SW 1271 (cell line): Measurements from ENCODE around the gene KLHL18.
"Not testable (repeated sequence)": the region's sequence is repeated elsewhere in the genome, so short reads cannot be mapped to it uniquely, and the experiment has no call there.

Experiments
- DNase-seq, 2 experiments: peaks; one replicate each; lab custom pipeline; 2025; lab: John Stamatoyannopoulos, UW

Gene KLHL18

GRCh38 chr3:47362701-47363100, 80.0 kb downstream of the KLHL18 start:
- DNase-seq = no peak

GRCh38 chr3:47365213-47366153, 82.7 kb downstream of the KLHL18 start:
- no peak for DNase-seq

GRCh38 chr3:47366833-47367232, 84.1 kb downstream of the KLHL18 start:
- no peak for DNase-seq

- no peak for DNase-seq
Measured at GRCh38 chr3:47367631-47368030, 84.9 kb downstream of the KLHL18 start.

- not testable (repeated sequence) for DNase-seq
Measured at GRCh38 chr3:47370020-47370419, 87.3 kb downstream of the KLHL18 start.

- no peak for DNase-seq
Measured at GRCh38 chr3:47370887-47371697, 88.3 kb downstream of the KLHL18 start.

- no peak for DNase-seq
Measured at GRCh38 chr3:47374587-47374986, 91.8 kb downstream of the KLHL18 start.

- DNase-seq = no peak
Measured at GRCh38 chr3:47376393-47376792, 93.6 kb downstream of the KLHL18 start.

- DNase-seq = no peak
Measured at GRCh38 chr3:47377186-47377585, 94.4 kb downstream of the KLHL18 start.

GRCh38 chr3:47378869-47379268, 96.1 kb downstream of the KLHL18 start:
- DNase-seq = no peak

- no peak for DNase-seq
Measured at GRCh38 chr3:47379411-47379899, 96.7 kb downstream of the KLHL18 start.

- no peak for DNase-seq
Measured at GRCh38 chr3:47380026-47380600, 97.4 kb downstream of the KLHL18 start.

GRCh38 chr3:47380601-47381316, 98.0 kb downstream of the KLHL18 start, which contains the start of gene PTPN23:
TSS of gene PTPN23 (plus strand) at chr3:47381021. CDS start at chr3:47381097, 76 bp downstream.
- DNase-seq = peak; percentile 87 to 93

- peak; percentile 51 to 77 for DNase-seq
Measured at GRCh38 chr3:47381317-47382157, 98.8 kb downstream of the KLHL18 start.

- DNase-seq = no peak
Measured at GRCh38 chr3:47384425-47384824, 101.7 kb downstream of the KLHL18 start.

GRCh38 chr3:47385007-47385406, 102.3 kb downstream of the KLHL18 start:
- DNase-seq = no peak

- no peak for DNase-seq
Measured at GRCh38 chr3:47385796-47386195, 103.1 kb downstream of the KLHL18 start.

GRCh38 chr3:47392933-47393332, 110.2 kb downstream of the KLHL18 start:
- no peak for DNase-seq

- DNase-seq = no peak
Measured at GRCh38 chr3:47394140-47394870, 111.6 kb downstream of the KLHL18 start.

- DNase-seq = no peak
Measured at GRCh38 chr3:47394881-47395280, 112.1 kb downstream of the KLHL18 start.
